HG03575 (cell line): ENCODE data around the gene SUN2.
A peak's percentile ranks its signal among the peaks of the same experiment; 100 is the strongest.

Experiments
- ATAC-seq: cut with Tn5 transposase; IDR thresholded peaks from one replicate; pipeline ENCODE4 v1.9.1; 2021; ENCODE audit not compliant: unreplicated experiment, insufficient number of reproducible peaks, low FRiP score; ENCODE audit errors: extremely low read depth

SUN2 gene

DNA sequence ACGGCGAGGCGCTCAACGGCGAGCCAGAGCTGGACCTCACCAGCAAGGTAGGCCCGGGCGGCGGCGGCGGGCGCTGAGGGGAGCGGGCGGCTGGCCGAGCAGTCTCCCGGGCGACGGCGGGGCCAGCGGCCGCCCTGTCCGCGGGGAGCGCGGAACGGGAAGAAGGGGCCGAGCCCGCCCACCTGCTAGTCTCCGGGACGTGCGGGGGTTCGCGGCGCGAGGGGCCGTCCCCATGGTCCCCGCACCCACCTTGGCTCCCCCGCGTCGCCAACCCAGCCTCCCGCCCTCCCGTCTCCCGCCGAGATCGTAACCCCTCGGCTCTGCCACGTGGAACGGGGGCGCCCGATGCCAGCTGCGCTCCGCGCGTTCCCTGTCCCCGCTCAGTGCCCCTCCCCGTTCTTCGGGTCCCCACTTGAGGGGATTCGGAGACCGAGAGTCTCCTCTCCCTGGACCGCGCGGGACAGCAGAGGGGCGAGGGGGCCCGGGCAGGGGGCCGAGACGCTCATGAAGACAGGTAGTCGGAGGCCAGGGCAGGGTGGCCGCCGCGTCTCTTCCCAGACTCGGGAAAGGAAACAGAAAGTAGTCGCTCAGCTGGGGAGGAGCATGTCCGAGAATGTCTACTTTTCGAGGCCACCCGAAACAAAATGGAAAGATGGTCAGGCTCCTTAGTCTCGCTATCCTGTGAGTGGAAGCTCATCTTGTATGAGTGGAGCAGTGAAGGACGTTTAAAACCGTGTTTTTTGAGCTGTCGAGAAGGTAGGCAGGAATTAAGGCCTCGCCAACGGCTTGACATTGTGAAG, 49.5 kb downstream of the SUN2 start:
- no peak for ATAC-seq

DNA sequence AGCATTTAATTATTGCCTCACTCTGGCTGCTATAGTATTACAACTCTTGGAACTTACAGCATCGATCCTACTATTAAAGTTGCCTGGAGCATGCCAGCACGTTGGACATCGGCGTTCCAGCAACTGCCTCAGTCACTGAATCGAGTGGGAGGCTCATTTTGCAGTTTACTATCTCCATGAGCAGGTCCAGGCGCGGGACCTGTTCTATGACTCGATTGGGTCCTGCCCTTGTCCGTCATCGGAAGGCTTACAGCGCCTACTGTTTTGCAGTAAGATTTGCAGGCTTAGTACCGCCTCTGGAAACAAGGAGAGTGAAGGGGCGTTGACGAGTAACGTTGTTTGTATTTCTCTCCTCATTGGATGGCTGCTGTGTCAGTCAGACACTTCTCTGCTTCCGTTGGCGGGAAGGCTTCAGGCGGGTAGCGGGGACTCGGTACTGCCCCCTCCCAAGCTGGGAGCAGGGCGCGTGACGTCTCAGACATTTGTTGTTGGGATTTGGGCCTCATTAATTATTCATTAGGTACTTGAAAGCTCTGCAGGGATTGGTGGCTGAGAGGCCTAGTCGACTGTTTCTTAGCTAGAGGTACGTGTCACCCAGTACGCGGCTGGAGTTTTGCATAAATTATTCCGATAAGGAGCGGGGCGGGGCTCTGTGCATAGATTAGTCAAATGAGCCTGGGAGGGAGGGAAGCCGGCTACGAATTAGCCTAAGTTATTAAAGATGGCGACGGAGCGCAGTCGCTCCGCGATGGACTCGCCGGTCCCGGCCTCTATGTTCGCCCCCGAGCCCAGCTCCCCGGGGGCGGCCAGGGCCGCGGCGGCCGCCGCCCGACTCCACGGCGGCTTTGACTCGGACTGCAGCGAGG, 50.3 kb downstream of the SUN2 start, which contains the start of gene GTPBP1:
Gene GTPBP1, plus strand, starts transcription at position 710 of the 866 bp plus-strand sequence. Its CDS starts 12 bp downstream, at position 722.
- peak; percentile 53 for ATAC-seq

DNA sequence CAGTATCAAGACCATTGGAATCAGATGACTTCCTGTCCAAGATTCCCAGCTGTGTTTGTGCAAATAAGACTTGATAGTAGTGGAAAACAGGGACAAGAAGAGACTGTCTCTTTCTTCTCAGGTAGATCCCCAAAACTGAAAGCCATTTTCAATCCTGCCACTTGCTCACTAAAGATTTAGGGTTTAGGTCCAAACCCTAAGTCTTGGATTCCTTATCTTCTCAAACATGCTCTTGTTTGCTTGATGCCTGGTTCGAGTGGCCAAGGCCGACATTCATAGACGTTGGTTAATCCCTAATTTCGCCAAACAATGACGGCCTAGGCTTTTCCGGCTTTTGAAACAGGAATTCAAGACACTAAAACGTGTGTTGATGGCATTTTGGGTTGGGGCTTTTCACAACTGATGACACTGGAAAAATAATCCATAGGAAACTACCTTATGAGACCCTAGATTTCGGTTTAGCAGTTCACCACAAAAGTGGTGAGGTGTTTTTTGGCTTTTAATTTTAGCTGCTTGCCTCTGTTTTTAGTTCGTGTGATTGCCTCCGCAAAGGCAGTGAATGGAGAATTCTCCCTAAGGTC, 51.1 kb downstream of the SUN2 start:
- ATAC-seq = no peak

DNA sequence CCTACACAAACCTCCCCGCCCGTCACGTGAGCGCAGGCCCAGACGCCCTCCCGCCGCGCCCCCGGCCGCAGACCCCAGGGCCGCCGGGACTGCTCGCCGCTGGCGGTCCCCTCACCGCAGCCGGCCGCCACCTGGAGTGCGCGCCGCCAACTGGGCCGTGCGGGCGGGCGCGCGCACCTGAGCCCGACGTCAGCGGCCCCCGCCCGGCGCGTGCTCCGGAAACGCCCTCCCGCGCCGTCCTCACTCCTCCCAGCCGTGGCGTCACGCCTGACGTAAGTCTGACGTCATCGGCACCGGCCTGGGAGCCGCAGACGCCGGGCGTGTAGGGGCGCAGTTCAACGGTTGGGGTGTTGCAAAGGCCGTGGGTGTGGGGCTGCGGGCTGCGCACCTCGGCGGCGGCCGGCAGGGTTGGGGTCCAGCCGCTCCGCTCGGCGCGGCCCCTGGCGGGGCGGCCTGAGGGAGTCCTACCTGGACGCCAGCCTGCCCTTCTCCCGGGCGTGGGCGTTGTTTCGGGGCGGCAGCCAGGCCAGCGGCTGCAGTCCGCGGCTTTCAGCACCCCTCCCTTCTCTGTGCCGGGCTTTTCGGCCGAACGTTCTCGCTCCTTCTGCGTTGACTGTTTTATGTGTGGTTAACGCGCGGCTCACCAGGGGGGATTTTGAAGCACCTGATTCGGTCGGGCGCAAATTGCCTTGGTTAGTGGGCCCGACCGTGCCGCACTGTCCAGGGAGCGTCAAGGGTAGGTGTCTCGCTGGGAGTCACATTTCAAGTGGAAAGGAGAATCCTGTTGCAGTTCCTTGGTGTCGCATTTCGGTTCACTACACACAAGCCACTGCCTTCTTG, 54.8 kb downstream of the SUN2 start, which contains the start of gene JOSD1:
Gene JOSD1, minus strand, starts transcription at position 155 of the 840 bp plus-strand sequence. CDS start 956 bp downstream, outside the sequence.
- ATAC-seq = no peak

DNA sequence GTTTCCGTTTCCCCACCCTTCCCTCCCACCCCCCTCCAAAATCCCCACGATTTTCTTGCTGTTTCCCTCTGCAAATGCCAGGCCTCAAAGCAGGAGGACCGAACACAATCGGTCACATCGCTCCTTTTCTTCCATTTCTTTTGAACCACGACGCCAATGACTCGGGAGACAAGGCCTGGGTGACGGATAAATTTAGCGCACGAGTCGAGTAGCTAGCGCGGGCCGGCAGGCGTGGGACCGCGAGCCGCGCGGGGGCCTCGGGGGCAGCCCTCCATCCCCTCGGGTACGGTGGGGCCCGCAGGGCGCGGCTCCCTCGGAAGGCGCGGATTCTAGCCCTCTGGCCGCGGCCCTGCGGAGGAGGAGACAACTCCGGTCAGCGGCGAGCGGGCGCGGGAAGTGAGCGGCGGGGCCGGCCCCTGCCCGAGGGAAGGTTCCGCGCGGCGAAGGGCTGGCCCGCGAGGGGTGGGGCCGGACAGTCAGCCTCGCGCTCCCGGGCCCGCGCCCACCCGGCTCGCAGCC, 55.5 kb downstream of the SUN2 start:
- ATAC-seq = no peak

DNA sequence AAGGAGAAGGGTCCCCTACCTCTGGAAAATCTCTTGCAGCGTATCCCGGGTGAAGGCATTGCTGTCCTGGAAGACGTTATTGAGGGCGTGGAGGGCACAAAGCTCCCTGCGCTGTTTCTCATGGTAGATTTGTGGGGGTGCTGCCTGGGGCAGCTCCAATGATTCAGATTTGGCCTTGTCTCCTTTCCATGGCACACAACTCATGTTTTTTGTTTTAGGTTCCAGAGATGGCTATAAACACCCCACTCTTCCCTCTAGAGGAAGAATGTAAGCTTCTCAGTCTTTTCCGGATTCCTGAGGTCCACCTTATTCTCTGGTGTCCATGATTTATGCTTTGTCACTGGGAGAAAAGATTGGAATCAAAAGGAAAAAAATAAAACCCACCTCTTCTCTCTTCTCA, 56.0 kb downstream of the SUN2 start:
- no peak for ATAC-seq

DNA sequence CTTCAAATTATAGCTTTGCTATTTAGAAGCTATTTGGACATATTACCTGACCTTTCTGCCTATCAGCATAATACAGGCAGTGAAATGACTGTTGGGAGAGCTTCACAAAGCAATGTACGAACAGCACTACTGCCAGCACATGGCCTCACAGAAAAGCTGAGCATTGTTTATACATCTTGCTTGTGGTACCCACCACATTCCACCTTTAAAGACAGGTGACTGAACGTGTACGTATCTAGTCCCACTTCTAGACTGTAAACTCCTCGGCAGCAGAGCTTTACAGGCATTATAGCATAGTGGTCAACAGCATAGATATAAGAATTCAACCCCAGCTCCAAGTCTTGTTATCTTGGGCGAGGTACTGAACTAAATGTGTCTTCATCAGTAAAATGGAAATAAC, 56.7 kb downstream of the SUN2 start:
- ATAC-seq = no peak

DNA sequence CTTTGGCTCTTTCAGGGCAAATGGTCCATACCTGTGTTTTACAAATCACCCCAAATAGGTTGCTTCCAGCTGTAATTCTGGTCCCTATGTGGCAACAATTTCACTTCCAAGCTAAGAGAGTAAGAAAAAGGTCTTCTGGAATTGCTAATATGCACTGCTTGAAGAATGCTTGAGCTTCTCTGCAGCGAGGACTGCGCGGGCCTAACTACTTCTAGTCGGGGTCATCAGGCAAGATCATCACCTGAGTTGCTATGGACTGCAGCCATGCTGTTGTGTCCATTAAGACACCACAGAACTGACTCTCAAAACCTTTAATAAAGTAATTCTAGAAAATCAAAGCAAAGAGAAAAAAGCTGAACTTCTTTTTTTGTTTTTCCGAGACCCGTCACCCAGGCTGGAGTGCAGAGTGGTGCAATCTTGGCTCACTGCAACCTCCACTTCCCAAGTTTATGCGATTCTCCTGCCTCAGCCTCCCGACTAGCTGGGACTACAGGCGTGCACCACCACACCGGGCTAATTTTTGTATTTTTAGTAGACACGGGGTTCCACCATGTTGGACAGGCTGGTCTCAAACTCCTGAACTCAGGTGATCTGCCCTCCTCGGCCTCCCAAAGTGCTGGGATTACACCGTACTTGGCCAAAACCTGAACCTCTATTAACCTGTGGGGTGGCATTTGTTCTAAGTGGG, 57.2 kb downstream of the SUN2 start:
- ATAC-seq = no peak

DNA sequence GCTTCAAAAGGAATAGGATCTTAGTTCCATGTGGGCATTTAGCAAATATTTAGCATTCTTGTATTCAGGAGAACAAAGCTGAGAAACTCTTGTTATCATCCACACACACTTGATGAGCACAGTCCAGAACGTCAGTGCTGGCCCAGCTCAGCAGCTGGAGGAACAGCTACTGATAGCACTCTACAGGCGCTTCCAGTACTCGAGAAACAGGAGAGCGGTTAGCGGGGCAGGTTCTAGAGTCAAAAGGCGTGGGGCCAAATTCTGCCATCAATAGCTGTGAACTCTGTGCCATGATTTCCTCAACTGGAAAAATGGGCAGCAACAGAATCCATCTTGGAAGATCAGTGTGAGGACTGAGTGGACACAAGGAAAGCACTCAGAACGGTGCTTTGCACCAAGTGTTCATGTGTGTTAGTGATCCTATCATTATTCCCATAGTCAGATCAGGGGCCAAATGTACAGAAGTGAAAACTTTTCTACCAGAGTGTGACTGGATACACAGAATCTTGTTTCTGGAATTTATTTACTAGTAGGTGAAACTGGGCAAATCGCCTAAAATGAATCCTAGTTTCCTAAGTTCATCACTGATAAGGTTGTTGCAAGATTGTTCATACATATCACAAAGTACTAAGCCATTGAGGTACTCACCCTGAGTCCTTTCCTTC, 58.2 kb downstream of the SUN2 start:
- no peak for ATAC-seq

DNA sequence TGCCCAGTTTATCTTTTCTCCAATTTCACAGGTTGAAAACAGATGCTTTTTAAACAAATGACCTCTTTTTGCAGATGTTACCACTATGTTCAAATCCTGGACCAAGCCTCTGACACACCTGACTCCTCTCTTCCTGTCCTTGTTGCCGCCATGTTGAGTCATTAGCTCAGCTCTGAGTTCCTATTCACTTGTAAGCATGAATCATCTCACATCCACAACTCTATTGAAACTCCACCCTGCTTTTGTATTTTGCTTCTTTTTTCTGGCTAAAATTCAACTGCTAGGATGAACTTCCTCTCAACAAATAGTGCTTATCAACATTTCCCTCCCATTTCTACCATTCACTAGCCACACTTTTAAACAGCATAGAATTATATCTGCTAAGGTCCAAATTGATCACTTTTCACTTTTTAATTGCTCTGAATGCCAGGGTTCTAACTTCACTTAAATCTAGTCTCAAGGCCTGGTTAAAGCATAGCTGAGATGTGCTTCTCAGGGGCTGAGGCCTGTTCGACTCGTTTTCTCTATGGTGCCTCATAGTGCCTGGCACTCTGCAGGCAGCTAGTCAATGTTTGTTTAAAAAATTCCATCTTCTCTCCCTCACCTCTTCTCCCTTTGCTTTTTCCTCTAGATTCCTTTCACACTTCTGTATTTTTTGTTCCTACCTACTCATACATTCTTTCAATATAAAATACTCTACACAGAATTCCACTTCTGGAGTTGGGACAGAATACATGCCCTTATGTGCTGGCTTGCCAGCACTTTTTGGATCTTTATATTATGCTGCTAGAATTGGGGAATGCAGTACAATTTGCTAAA, 59.0 kb downstream of the SUN2 start:
- no peak for ATAC-seq

DNA sequence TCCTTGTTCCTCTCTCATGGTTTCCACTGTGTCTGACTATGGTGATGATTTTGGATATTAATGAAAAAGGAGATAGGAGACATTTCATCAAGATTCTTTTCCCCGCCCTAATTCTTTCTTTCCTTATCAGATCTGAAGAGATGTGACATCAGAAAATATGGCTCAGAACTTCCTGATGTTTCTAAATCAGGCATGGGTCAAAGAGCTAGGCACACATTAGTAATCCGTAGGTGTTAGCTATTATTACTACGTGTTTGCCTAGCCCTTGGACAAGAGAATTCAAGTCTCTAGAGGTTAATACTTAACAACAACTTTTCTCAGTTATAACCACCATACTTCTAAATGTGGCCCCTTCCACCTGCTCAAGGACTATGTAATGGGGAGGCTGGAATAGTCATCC, 60.9 kb downstream of the SUN2 start:
- ATAC-seq = no peak

- no peak for ATAC-seq
Measured at GRCh38 chr22:38694049-38694448, 61.7 kb downstream of the SUN2 start.

DNA sequence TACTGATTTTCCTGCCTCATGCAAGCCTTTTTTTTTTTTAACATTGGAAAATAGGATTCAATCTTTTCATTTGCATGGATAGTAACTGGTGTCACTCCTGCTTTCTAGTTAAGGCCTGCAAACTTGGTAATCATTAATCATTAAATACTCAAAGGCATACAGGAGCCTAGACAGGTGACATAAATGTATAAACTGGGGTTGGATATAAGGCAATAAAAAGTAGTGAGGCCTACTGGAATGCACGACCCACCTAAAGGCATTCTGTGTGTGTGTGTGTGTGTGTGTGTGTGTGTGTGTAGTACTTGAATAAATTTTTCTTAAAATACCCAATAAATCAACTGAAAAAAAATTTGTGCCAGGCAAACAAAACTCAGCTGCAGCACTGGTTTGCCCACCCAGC, 66.1 kb downstream of the SUN2 start:
- no peak for ATAC-seq

- ATAC-seq = no peak
Measured at GRCh38 chr22:38685761-38686160, 70.0 kb downstream of the SUN2 start.

DNA sequence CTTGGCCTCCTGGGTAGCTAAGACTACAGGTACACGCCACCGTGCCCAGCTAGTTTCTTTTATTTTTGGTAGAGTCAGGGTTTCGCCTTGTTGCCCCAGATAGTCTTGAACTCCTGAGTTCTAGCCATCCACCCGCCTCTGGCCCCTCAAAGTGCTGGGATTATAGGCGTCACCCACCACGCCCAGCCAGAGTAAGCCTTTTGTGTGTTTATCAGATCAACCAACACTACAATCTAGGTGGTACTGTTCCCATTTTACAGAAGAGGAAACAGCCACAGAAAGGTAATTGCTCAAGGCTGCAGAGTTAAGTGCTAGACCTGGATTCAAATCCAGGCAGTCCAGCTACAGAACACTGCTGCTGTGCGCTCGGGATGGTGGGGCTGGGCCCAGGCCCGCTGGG, 70.9 kb downstream of the SUN2 start:
- ATAC-seq = no peak
